ENCODE measurements around the gene PWP1.
A peak's percentile ranks its signal among the peaks of the same experiment; 100 is the strongest.
"Not testable (repeated sequence)": the region's sequence is repeated elsewhere in the genome, so short reads cannot be mapped to it uniquely, and the experiment has no call there.

PWP1 gene

GRCh38 chr12:107684990-107685359 lies 624 bp upstream of the PWP1 start:
- ATAC-seq (ENCODE audit: insufficient read depth, low read depth) (0 out of 3 replicates have a peak, but pooled peaks have one; percentile 10), DNase-seq (peak; percentile 31)
- peaks cover 29% of the 10 kb centered on the region for H3K79me2 ChIP-seq (ENCODE audit: insufficient read depth, low read length)
- H3K4me2 ChIP-seq (ENCODE audit: insufficient read depth, low read length) = peak overlapping the region; percentile 72
- peak overlapping the region; percentile 67 for H3K27ac ChIP-seq (ENCODE audit: low read length)
- no peaks in the 10 kb centered on the region for H4K20me1 ChIP-seq (ENCODE audit: insufficient read depth, low read length)
- peak overlapping the region; percentile 95 for H2AFZ ChIP-seq (ENCODE audit: low read depth, low read length)
- H3K4me1 ChIP-seq (ENCODE audit: insufficient read depth, low read length) = peaks cover 25% of the 10 kb centered on the region
- no peak for TF ChIP-seq CTCF (IDR thresholded peaks at IDR 0.05; ENCODE audit: borderline replicate concordance, extremely low read depth, low read length, poor library complexity, severe bottlenecking)
- no peak for TF ChIP-seq EZH2 (IDR thresholded peaks at IDR 0.05; ENCODE audit: borderline replicate concordance, low read depth, low read length, severe bottlenecking)
- peak overlapping the region; percentile 48 to 86; a peak in 3 of 4 replicates for H3K4me3 ChIP-seq (ENCODE audit: low read depth in 1 of 2, low read length in 2 of 2)
- H3K9ac ChIP-seq (ENCODE audit: low read depth, low read length) = peak overlapping the region; percentile 72
- H3K9me3 ChIP-seq (ENCODE audit: insufficient read depth, low read length, severe bottlenecking) = no peaks in the 10 kb centered on the region
- peaks cover 17% of the 10 kb centered on the region for H3K36me3 ChIP-seq (ENCODE audit: insufficient read depth, low read length)
- no peaks in the 10 kb centered on the region for H3K27me3 ChIP-seq (ENCODE audit: insufficient read depth, low read length, poor library complexity)

- not testable (repeated sequence) for H3K79me2 ChIP-seq (ENCODE audit: insufficient read depth, low read length); H3K4me1 ChIP-seq (ENCODE audit: insufficient read depth, low read length); H3K27me3 ChIP-seq (ENCODE audit: insufficient read depth, low read length, poor library complexity); H2AFZ ChIP-seq (ENCODE audit: low read depth, low read length); H3K9ac ChIP-seq (ENCODE audit: low read depth, low read length); H3K4me3 ChIP-seq (ENCODE audit: low read depth in 1 of 2, low read length in 2 of 2); H3K27ac ChIP-seq (ENCODE audit: low read length); ATAC-seq (ENCODE audit: insufficient read depth, low read depth); H4K20me1 ChIP-seq (ENCODE audit: insufficient read depth, low read length); DNase-seq; H3K4me2 ChIP-seq (ENCODE audit: insufficient read depth, low read length)
- Histone ChIP-seq H3K36me3 (ENCODE audit: insufficient read depth, low read length) (peaks cover 95% of the 10 kb centered on the region), H3K9me3 (ENCODE audit: insufficient read depth, low read length, severe bottlenecking) (peaks cover 10% of the 10 kb centered on the region)
- TF ChIP-seq CTCF (IDR thresholded peaks at IDR 0.05; ENCODE audit: borderline replicate concordance, extremely low read depth, low read length, poor library complexity, severe bottlenecking) = peak; percentile 40
These were observed 10.2 kb downstream of the PWP1 start for GRCh38 chr12:107695772-107696171.

GRCh38 chr12:107702106-107702505 lies 16.5 kb downstream of the PWP1 start:
- ATAC-seq (ENCODE audit: insufficient read depth, low read depth) (no peak), DNase-seq (no peak)
- H3K36me3 ChIP-seq (ENCODE audit: insufficient read depth, low read length) = peaks cover 87% of the 10 kb centered on the region
- no peaks in the 10 kb centered on the region for H3K27me3 ChIP-seq (ENCODE audit: insufficient read depth, low read length, poor library complexity)
- H3K79me2 ChIP-seq (ENCODE audit: insufficient read depth, low read length) = no peaks in the 10 kb centered on the region
- no peak overlapping the region for H3K4me3 ChIP-seq (ENCODE audit: low read depth in 1 of 2, low read length in 2 of 2)
- no peaks in the 10 kb centered on the region for H3K4me1 ChIP-seq (ENCODE audit: insufficient read depth, low read length)
- peaks cover 12% of the 10 kb centered on the region for H3K9me3 ChIP-seq (ENCODE audit: insufficient read depth, low read length, severe bottlenecking)
- TF ChIP-seq EZH2 (IDR thresholded peaks at IDR 0.05; ENCODE audit: borderline replicate concordance, low read depth, low read length, severe bottlenecking) = no peak
- no peak for TF ChIP-seq CTCF (IDR thresholded peaks at IDR 0.05; ENCODE audit: borderline replicate concordance, extremely low read depth, low read length, poor library complexity, severe bottlenecking)
- no peak overlapping the region for H2AFZ ChIP-seq (ENCODE audit: low read depth, low read length)
- H4K20me1 ChIP-seq (ENCODE audit: insufficient read depth, low read length) = no peaks in the 10 kb centered on the region
- H3K27ac ChIP-seq (ENCODE audit: low read length) = no peak overlapping the region
- H3K9ac ChIP-seq (ENCODE audit: low read depth, low read length) = no peak overlapping the region
- H3K4me2 ChIP-seq (ENCODE audit: insufficient read depth, low read length) = no peak overlapping the region

- Histone ChIP-seq H3K4me1 (ENCODE audit: insufficient read depth, low read length) (no peaks in the 10 kb centered on the region), H3K79me2 (ENCODE audit: insufficient read depth, low read length) (no peaks in the 10 kb centered on the region), H3K4me2 (ENCODE audit: insufficient read depth, low read length) (no peak overlapping the region), H3K9ac (ENCODE audit: low read depth, low read length) (no peak overlapping the region), H2AFZ (ENCODE audit: low read depth, low read length) (no peak overlapping the region), H4K20me1 (ENCODE audit: insufficient read depth, low read length) (no peaks in the 10 kb centered on the region), H3K27me3 (ENCODE audit: insufficient read depth, low read length, poor library complexity) (no peaks in the 10 kb centered on the region), H3K4me3 (ENCODE audit: low read depth in 1 of 2, low read length in 2 of 2) (no peak overlapping the region), H3K9me3 (ENCODE audit: insufficient read depth, low read length, severe bottlenecking) (peaks cover 12% of the 10 kb centered on the region), H3K27ac (ENCODE audit: low read length) (no peak overlapping the region), H3K36me3 (ENCODE audit: insufficient read depth, low read length) (peaks cover 82% of the 10 kb centered on the region)
- DNase-seq (no peak), ATAC-seq (ENCODE audit: insufficient read depth, low read depth) (no peak)
- TF ChIP-seq EZH2 (IDR thresholded peaks at IDR 0.05; ENCODE audit: borderline replicate concordance, low read depth, low read length, severe bottlenecking) (no peak), CTCF (IDR thresholded peaks at IDR 0.05; ENCODE audit: borderline replicate concordance, extremely low read depth, low read length, poor library complexity, severe bottlenecking) (no peak)
These were observed 18.4 kb downstream of the PWP1 start for GRCh38 chr12:107704041-107704440.

- not testable (repeated sequence) for H4K20me1 ChIP-seq (ENCODE audit: insufficient read depth, low read length); H3K4me3 ChIP-seq (ENCODE audit: low read depth in 1 of 2, low read length in 2 of 2); H3K4me1 ChIP-seq (ENCODE audit: insufficient read depth, low read length); H3K4me2 ChIP-seq (ENCODE audit: insufficient read depth, low read length); H3K27ac ChIP-seq (ENCODE audit: low read length); DNase-seq; H3K27me3 ChIP-seq (ENCODE audit: insufficient read depth, low read length, poor library complexity); H3K9me3 ChIP-seq (ENCODE audit: insufficient read depth, low read length, severe bottlenecking); ATAC-seq (ENCODE audit: insufficient read depth, low read depth); H2AFZ ChIP-seq (ENCODE audit: low read depth, low read length); H3K79me2 ChIP-seq (ENCODE audit: insufficient read depth, low read length); H3K9ac ChIP-seq (ENCODE audit: low read depth, low read length)
- peaks cover 81% of the 10 kb centered on the region for H3K36me3 ChIP-seq (ENCODE audit: insufficient read depth, low read length)
These were observed 19.9 kb downstream of the PWP1 start for GRCh38 chr12:107705522-107705921.
